Endothelial cell of umbilical vein (primary cell): ENCODE data around the gene CD27. TPM values are rescaled to one million over a fixed set of nuclear protein-coding genes. Genes with fewer than 3 reads are reported as not detected.
A peak's percentile ranks its signal among the peaks of the same experiment; 100 is the strongest.

Experiments
- BruUV-seq: library from RNA; stranded (reverse); fragments of 400-500 nt; replicated peaks from 2 replicates; lab custom pipeline; 2021; lab: Mats Ljungman, UMichigan
- CTCF ChIA-PET: fragments of 300-600, 350-600 bp; sonication (Branson Sonifier 250); formaldehyde crosslinking; loops from one replicate; lab custom pipeline; 2021; ENCODE audit warnings: antibody characterized with exemption, inconsistent platforms; lab: Charles Lee
- POLR2A ChIA-PET: fragments of 300-600, 350-600 bp; sonication (Branson Sonifier 250); formaldehyde crosslinking; loops from one replicate; lab custom pipeline; 2021; ENCODE audit warnings: antibody characterized with exemption, inconsistent platforms; lab: Charles Lee
- DNase-seq: peaks from one replicate; pipeline ENCODE4 v3.0.0-alpha.2; 2011; ENCODE audit warnings: low read depth, low spot score
- FAIRE-seq: peaks from 2 replicates; lab custom pipeline; 2011; peaks lifted over from hg19 to GRCh38; lab: Jason Lieb, UNC
- H2AFZ ChIP-seq: 2 replicates; pipeline ENCODE4 v1.6.0; 2012; ENCODE audit warnings: low read depth, low read length, control low read depth, inconsistent platforms
- H3K27ac ChIP-seq: 2 replicates; pipeline ENCODE4 v1.5.1; 2011; ENCODE audit warnings: low read depth, mild to moderate bottlenecking, control low read depth, low read length, moderate library complexity; ENCODE audit not compliant: insufficient read depth
- H3K27me3 ChIP-seq, 2 experiments: 2 replicates each; pipeline versions ENCODE4 v1.6.0 to v1.6.1; 2011; ENCODE audit warnings: low read length in 2 of 2, mixed read lengths in 1 of 2; ENCODE audit not compliant: control insufficient read depth in 2 of 2, insufficient read depth in 2 of 2
- H3K36me3 ChIP-seq, 2 experiments: 2 replicates in 1 of 2; 3 replicates in 1 of 2; pipeline ENCODE4 v1.5.1; 2011; ENCODE audit warnings: low read length in 2 of 2, mild to moderate bottlenecking in 1 of 2, moderate library complexity in 1 of 2; ENCODE audit not compliant: control insufficient read depth in 2 of 2, insufficient read depth in 2 of 2; ENCODE audit errors: extremely low read depth in 1 of 2
- H3K4me1 ChIP-seq: 3 replicates; pipeline ENCODE4 v1.5.1; 2011; ENCODE audit warnings: mild to moderate bottlenecking, low read length; ENCODE audit not compliant: control insufficient read depth, insufficient read depth; ENCODE audit errors: extremely low read depth
- H3K4me2 ChIP-seq: 2 replicates; pipeline ENCODE4 v1.6.1; 2011; ENCODE audit warnings: low read length, control low read depth, mixed read lengths; ENCODE audit not compliant: insufficient read depth
- H3K4me3 ChIP-seq, 3 experiments: fragments of 200-600 bp in 1 of 3; sonication (generic), shearing (Covaris generic) in 1 of 3; replicated peaks in 1 of 3; 2 replicates each; pipeline ENCODE4 v1.5.1; 2011 to 2016; ENCODE audit warnings: control low read depth in 3 of 3, low read length in 3 of 3, mild to moderate bottlenecking in 2 of 3, inconsistent platforms in 1 of 3, low read depth in 1 of 3, moderate library complexity in 1 of 3; ENCODE audit not compliant: insufficient read depth in 1 of 3
- H3K79me2 ChIP-seq: 2 replicates; pipeline ENCODE4 v1.6.0; 2012; ENCODE audit warnings: low read length, inconsistent platforms; ENCODE audit not compliant: control insufficient read depth, insufficient read depth
- H3K9ac ChIP-seq: replicated peaks from 2 replicates; pipeline ENCODE3; 2011; ENCODE audit warnings: low read length, control low read depth; ENCODE audit not compliant: insufficient read depth; ENCODE audit errors: extremely low read depth
- H3K9me1 ChIP-seq: replicated peaks from 3 replicates; pipeline ENCODE4 v1.6.0; 2011; ENCODE audit warnings: mild to moderate bottlenecking, low read length; ENCODE audit not compliant: control insufficient read depth, insufficient read depth; ENCODE audit errors: extremely low read depth
- H3K9me3 ChIP-seq: replicated peaks from 2 replicates; pipeline ENCODE4 v1.5.1; 2012; ENCODE audit warnings: low read length, inconsistent platforms; ENCODE audit not compliant: control insufficient read depth, insufficient read depth
- H4K20me1 ChIP-seq: replicated peaks from 2 replicates; pipeline ENCODE3; 2011; ENCODE audit warnings: mild to moderate bottlenecking, low read length; ENCODE audit not compliant: control insufficient read depth, insufficient read depth; ENCODE audit errors: extremely low read depth
- CTCF ChIP-seq, 2 donors: IDR thresholded peaks; 1 replicate in 1 of 2; 2 replicates in 1 of 2; pipeline ENCODE4 v1.5.1; 2011; ENCODE audit warnings: low read length in 2 of 2, mild to moderate bottlenecking in 2 of 2, moderate library complexity in 2 of 2, control low read depth in 1 of 2, inconsistent platforms in 1 of 2, low read depth in 1 of 2; ENCODE audit not compliant: insufficient read depth in 1 of 2; ENCODE audit errors: extremely low read depth in 1 of 2
- EZH2 ChIP-seq: IDR thresholded peaks from 2 replicates; pipeline ENCODE4 v1.6.1; 2012; ENCODE audit warnings: borderline replicate concordance, low read depth, mild to moderate bottlenecking, moderate library complexity, low read length, inconsistent platforms; ENCODE audit not compliant: severe bottlenecking
- FOS ChIP-seq: IDR thresholded peaks from 2 replicates; pipeline ENCODE4 v1.6.1; 2011; ENCODE audit warnings: mild to moderate bottlenecking, low read length, moderate library complexity, borderline replicate concordance; ENCODE audit not compliant: insufficient read depth
- GATA2 ChIP-seq: IDR thresholded peaks from 2 replicates; pipeline ENCODE4 v1.7.0; 2011; ENCODE audit warnings: low read depth, mild to moderate bottlenecking, moderate library complexity, mixed read lengths, low read length; ENCODE audit not compliant: insufficient read length, insufficient read depth
- JUN ChIP-seq: IDR thresholded peaks from 2 replicates; pipeline ENCODE4 v1.6.1; 2011; ENCODE audit warnings: borderline replicate concordance, low read depth; ENCODE audit not compliant: insufficient read length, insufficient read depth
- POLR2A ChIP-seq: IDR thresholded peaks from 2 replicates; pipeline ENCODE4 v1.6.1; 2012; ENCODE audit warnings: low read depth, mild to moderate bottlenecking, control low read depth, low read length
- POLR2AphosphoS5 ChIP-seq: IDR thresholded peaks from 2 replicates; pipeline ENCODE4 v1.6.1; 2012; ENCODE audit warnings: low read depth, mild to moderate bottlenecking, control low read depth, low read length, moderate library complexity; ENCODE audit not compliant: insufficient read depth
- dilution Hi-C: fragments of 300-500 bp; cut with MboI; formaldehyde crosslinking; loops from one replicate; pipeline ENCODE4 v1.15.0; 2019; ENCODE audit warnings: low sequenced_read_pairs; ENCODE audit not compliant: extremely low pct_ligation_motif_present
- intact Hi-C: fragments of 100-400 bp; cut with micrococcal nuclease; formaldehyde crosslinking; loops from one replicate; pipeline ENCODE4 v1.10.0; 2022
- polyA plus RNA-seq, 4 experiments: library from polyadenylated mRNA; depleted of rRNA in 3 of 4; stranded (reverse) in 3 of 4; unstranded in 1 of 4; fragments of >200 nt; gene quantifications; 2 replicates each; pipeline versions ENCODE4 v1.2.1 to v1.2.3, GENCODE V29; 2011 to 2012; ENCODE audit warnings: missing spikeins in 1 of 4
- total RNA-seq: library from RNA; stranded (reverse); gene quantifications from 2 replicates; pipeline ENCODE4 v1.2.3, GENCODE V29; 2021
- TF ChIP-seq, protein P1 (sequence below): IDR thresholded peaks from 2 replicates; pipeline ENCODE4 v1.6.1; 2011; ENCODE audit not compliant: insufficient read depth, insufficient read length

Gene CD27
- total and polyA plus RNA-seq, 2 donors (not counting 3 experiments of a cell fraction or from before 2014, with no cell fraction given): not detected

DNA sequence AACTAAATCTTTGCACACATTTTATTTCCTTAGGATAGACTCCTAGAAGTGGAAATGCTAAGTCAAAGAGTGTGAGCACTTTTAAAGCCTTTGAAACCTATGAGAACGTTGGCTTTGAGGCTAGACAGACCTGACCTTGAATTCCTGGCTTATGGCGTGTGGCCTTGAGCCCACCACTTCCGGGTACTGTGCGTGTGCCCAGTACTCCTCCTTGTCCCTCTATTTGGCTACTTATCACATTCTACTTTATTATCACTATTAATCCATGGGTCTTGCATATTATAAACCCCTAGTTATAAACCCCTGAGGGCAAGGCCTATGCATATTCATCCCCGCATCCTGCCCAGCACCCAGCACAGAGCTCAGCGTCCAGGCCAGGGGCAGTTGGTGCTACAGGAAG, 26.0 kb upstream of the CD27 start:
- Histone ChIP-seq H3K79me2 (no peaks in the 10 kb centered on the region), H4K20me1 (no peaks in the 10 kb centered on the region), H3K4me1 (no peaks in the 10 kb centered on the region), H3K9me3 (no peaks in the 10 kb centered on the region), H3K9me1 (no peaks in the 10 kb centered on the region), H2AFZ (no peak overlapping the region), H3K27me3 (no peaks in the 10 kb centered on the region), H3K36me3 (no peaks in the 10 kb centered on the region), H3K4me2 (no peak overlapping the region), H3K4me3 (no peak overlapping the region), H3K27ac (no peak overlapping the region), H3K9ac (no peak overlapping the region)
- dilution Hi-C loops: no loop called here
- intact Hi-C loops: no loop called here
- no TSS peak for BruUV-seq
- CTCF ChIA-PET: interaction anchor here (2.5 kb wide), 1 partner anchor 47 kb away, joined by 9 read pairs; no protein-coding TSS in a partner anchor
- FAIRE-seq: no peak
- POLR2A ChIA-PET: no interaction called here
- TF ChIP-seq, protein P1, sequence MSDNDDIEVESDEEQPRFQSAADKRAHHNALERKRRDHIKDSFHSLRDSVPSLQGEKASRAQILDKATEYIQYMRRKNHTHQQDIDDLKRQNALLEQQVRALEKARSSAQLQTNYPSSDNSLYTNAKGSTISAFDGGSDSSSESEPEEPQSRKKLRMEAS: no peak
- TF ChIP-seq FOS (no peak), GATA2 (no peak), CTCF (IDR thresholded peaks at IDR 0.05; ENCODE audit: extremely low read depth in 1 of 2, insufficient read depth in 1 of 2, low read depth in 1 of 2, low read length in 2 of 2) (no peak)
- no peak for DNase-seq

DNA sequence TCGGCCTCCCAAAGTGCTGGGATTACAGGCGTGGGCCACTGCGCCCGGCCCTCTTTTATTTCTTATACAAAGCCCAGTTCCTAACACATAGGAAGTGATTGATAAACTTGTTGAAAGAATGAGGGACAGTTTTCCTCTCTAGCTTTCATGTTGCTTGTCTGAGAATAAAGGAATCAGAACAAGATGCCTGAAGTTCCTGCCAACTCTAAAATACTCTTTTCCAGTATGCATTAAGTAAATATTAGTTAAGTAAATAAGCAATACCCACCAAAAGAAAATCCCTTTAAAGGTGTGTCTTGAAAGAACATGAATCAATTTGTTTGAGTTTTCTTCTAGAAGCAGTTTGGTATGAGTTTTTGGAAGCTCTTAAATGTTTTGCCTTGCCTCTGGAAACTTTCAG, 24.4 kb upstream of the CD27 start:
- H3K4me3 ChIP-seq: no peak overlapping the region
- no peaks in the 10 kb centered on the region for H3K27me3 ChIP-seq
- no peaks in the 10 kb centered on the region for H3K36me3 ChIP-seq
- no peak overlapping the region for H3K4me2 ChIP-seq
- no peaks in the 10 kb centered on the region for H3K9me3 ChIP-seq
- H3K4me1 ChIP-seq: no peaks in the 10 kb centered on the region
- TF ChIP-seq CTCF (IDR thresholded peaks at IDR 0.05; ENCODE audit: extremely low read depth in 1 of 2, insufficient read depth in 1 of 2, low read depth in 1 of 2, low read length in 2 of 2) (no peak), POLR2AphosphoS5 (no peak), EZH2 (no peak), JUN (no peak), GATA2 (no peak), POLR2A (no peak)
- TF ChIP-seq, protein P1: no peak
- no TSS peak for BruUV-seq
- H3K9me1 ChIP-seq: no peaks in the 10 kb centered on the region
- DNase-seq: no peak
- intact Hi-C loops (no loop called here), dilution Hi-C loops (no loop called here)
- CTCF ChIA-PET: interaction anchor here (1.2 kb wide), 1 partner anchor 45 kb away, joined by 3 read pairs; no protein-coding TSS in a partner anchor
- POLR2A ChIA-PET: no interaction called here
- no peak overlapping the region for H3K9ac ChIP-seq
- FAIRE-seq: peak; percentile 46
- no peaks in the 10 kb centered on the region for H3K79me2 ChIP-seq
- no peak overlapping the region for H3K27ac ChIP-seq
- H4K20me1 ChIP-seq: no peaks in the 10 kb centered on the region
- no peak overlapping the region for H2AFZ ChIP-seq
